Measurements from ENCODE around the gene HDAC4. TPM values are rescaled to one million over a fixed set of nuclear protein-coding genes. Genes with fewer than 3 reads are reported as not detected.

Gene HDAC4
- total RNA-seq, 4 donors from 2014 or later = 51.4 to 107 (median 70.8) TPM

DNA sequence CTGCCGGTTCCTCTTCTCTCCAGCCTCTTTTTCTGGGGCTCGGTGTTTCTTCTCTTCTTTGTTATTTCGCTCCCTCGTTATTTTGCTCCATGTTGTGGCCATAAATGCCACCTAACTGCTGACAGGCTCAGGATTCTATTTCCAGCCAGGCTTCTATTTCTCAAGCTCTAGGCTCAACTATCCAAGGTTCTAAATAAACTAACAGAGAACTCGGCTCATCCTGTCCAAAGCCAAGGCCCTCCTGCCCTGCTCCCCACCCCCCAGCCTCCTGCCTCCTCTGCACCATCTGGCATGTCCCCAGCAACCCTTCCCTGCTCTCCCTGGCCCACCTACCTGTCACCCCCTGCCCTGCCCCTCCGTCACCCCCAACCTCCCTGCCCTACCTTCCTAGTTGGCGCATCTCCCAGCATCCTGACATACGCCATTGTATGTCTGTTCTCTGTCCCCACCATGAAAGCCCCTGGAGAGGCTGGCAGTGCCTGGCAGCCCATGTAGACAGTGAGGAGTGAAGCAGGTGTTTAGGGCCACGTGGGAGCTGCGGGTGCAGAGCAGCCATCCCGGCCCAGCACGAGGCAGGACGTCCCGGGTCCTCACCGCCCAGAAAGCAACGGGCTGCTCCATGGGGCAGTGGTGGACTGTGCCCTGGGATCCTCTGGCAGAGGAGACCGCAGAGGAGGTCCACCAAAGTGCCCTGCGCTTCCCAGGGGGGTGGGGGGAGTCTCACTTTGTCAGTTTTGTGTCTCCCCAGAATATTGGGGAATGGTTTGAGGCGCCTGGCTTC is 366.1 kb downstream of the HDAC4 start:
- WGBS = 82% methylated on average over 14 of the region's 19 CpGs

DNA sequence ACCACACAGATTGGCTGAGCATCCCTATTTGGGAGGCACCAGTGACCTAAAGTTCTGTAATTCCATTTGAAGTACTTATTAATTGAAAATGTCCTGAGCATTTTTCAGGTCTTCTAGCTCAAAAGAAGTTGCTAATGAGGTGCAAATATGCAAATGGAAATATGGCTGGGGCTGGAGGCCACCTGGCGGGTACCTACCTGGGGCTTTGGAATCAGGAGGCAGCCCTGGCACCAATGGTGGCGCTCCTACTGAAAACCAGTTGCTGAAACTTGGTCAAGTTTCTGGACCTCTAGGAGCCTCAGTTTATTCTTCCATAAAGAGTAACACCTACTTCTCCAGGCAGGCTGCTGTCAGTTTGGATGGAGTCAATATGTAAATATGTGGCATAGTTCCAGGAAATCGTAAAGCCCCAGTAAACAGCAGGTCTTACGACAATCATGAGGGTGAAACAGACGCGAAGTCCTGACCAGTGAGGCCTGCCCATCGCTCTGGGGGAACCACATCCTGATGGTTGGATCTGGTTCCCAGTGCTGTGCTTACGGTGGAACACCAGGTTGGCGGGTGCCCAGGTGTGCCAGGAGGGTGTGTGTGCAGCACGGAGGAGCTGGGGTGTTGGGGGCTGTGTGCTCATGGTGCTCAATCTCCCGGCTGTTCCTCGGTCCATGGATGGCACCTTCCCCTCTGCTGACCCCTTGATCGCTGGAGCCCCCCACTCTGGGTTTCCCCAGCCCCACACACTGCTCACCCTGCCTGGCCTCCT is 366.8 kb downstream of the HDAC4 start:
- no peaks in the 10 kb centered on the region for H3K9me3 ChIP-seq
- TF ChIP-seq, protein P1, sequence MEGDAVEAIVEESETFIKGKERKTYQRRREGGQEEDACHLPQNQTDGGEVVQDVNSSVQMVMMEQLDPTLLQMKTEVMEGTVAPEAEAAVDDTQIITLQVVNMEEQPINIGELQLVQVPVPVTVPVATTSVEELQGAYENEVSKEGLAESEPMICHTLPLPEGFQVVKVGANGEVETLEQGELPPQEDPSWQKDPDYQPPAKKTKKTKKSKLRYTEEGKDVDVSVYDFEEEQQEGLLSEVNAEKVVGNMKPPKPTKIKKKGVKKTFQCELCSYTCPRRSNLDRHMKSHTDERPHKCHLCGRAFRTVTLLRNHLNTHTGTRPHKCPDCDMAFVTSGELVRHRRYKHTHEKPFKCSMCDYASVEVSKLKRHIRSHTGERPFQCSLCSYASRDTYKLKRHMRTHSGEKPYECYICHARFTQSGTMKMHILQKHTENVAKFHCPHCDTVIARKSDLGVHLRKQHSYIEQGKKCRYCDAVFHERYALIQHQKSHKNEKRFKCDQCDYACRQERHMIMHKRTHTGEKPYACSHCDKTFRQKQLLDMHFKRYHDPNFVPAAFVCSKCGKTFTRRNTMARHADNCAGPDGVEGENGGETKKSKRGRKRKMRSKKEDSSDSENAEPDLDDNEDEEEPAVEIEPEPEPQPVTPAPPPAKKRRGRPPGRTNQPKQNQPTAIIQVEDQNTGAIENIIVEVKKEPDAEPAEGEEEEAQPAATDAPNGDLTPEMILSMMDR (IDR thresholded peaks at IDR 0.05) = no peak
- TF ChIP-seq EP300 (IDR thresholded peaks at IDR 0.05) (no peak), POLR2AphosphoS5 (IDR thresholded peaks at IDR 0.05) (no peak), POLR2A (IDR thresholded peaks at IDR 0.05) (no peak)
- no peak overlapping the region for H3K4me3 ChIP-seq
- peaks cover 10% of the 10 kb centered on the region for H3K4me1 ChIP-seq
- no peaks in the 10 kb centered on the region for H3K36me3 ChIP-seq
- H3K27me3 ChIP-seq = peaks cover 12% of the 10 kb centered on the region
- peak in 1 of 2 donors; percentile 70 for DNase-seq (ENCODE audit: low spot score in 2 of 2)
- no peak overlapping the region for H3K27ac ChIP-seq
- WGBS = 75% methylated on average over 13 of the region's 13 CpGs

More for the DNA sequence above, 366.1 kb downstream of the HDAC4 start:
- H3K36me3 ChIP-seq = no peaks in the 10 kb centered on the region
- H3K4me3 ChIP-seq = no peak overlapping the region
- peak in 1 of 2 donors; percentile 74 for DNase-seq (ENCODE audit: low spot score in 2 of 2)
- peaks cover 9% of the 10 kb centered on the region for H3K27me3 ChIP-seq
- TF ChIP-seq POLR2A (IDR thresholded peaks at IDR 0.05) (no peak), EP300 (IDR thresholded peaks at IDR 0.05) (no peak), POLR2AphosphoS5 (IDR thresholded peaks at IDR 0.05) (no peak)
- TF ChIP-seq, protein P1 (IDR thresholded peaks at IDR 0.05) = no peak
- H3K4me1 ChIP-seq = peaks cover 10% of the 10 kb centered on the region
- H3K27ac ChIP-seq = no peak overlapping the region
- no peaks in the 10 kb centered on the region for H3K9me3 ChIP-seq

DNA sequence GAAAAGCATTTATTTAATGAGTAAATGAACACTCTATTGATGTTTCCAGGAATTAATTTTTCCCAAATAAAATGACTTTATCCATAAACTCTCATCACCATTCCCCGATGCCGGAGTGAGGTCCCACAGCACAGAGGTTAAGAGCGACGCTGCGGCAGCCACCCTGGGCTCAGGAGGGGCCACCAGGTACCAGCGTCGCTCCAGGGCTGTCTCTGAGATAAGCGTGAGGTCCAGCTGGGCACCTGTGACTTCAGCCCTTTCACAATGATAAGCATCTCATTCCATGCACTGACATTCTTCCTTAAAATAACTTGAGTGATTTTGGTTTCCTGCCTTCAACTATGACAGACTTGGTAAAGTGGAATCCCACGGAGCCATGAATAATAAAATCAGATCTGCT is 370.9 kb downstream of the HDAC4 start:
- peaks cover 25% of the 10 kb centered on the region for H3K27me3 ChIP-seq

DNA sequence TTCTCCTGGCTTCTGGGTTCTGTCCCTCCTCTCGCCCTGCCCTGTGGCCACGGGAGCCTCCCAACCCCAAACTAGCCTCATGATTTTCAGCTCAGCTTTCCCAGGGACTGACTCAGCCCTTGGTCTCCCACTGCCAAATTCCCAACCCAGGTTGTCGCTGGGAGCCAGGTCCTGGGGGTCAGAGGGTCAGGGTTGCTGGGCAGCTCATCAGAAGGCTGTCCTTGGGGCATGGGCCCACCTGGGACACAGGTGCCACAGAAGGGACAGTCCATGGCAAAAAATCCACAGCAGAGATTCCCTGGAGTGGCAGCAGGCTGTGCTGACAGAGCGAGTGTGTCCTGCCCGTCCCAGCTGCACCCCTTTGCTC is 372.6 kb downstream of the HDAC4 start:
- peak overlapping the region; percentile 50 for H3K27ac ChIP-seq
- H3K36me3 ChIP-seq = no peaks in the 10 kb centered on the region
- WGBS = 72% methylated on average over 5 of the region's 5 CpGs
- no peak for DNase-seq (ENCODE audit: low spot score in 2 of 2)
- no peak for TF ChIP-seq POLR2AphosphoS5 (IDR thresholded peaks at IDR 0.05)
- no peak for TF ChIP-seq POLR2A (IDR thresholded peaks at IDR 0.05)
- TF ChIP-seq EP300 (IDR thresholded peaks at IDR 0.05) = no peak
- TF ChIP-seq, protein P1 (IDR thresholded peaks at IDR 0.05) = no peak
- peaks cover 13% of the 10 kb centered on the region for H3K4me1 ChIP-seq
- H3K9me3 ChIP-seq = no peaks in the 10 kb centered on the region
- H3K4me3 ChIP-seq = no peak overlapping the region
- H3K27me3 ChIP-seq = peaks cover 16% of the 10 kb centered on the region

More for the DNA sequence above, 370.9 kb downstream of the HDAC4 start:
- Histone ChIP-seq H3K4me1 (peaks cover 10% of the 10 kb centered on the region), H3K36me3 (no peaks in the 10 kb centered on the region), H3K9me3 (no peaks in the 10 kb centered on the region), H3K27ac (no peak overlapping the region), H3K4me3 (no peak overlapping the region)
- WGBS = 76% methylated on average over 9 of the region's 9 CpGs
- DNase-seq (ENCODE audit: low spot score in 2 of 2) = peak in 1 of 2 donors; percentile 26
- no peak for TF ChIP-seq POLR2AphosphoS5 (IDR thresholded peaks at IDR 0.05)
- TF ChIP-seq, protein P1 (IDR thresholded peaks at IDR 0.05) = no peak
- no peak for TF ChIP-seq POLR2A (IDR thresholded peaks at IDR 0.05)
- no peak for TF ChIP-seq EP300 (IDR thresholded peaks at IDR 0.05)
